H9 (cell line): Measurements from ENCODE around the gene ACTN3. TPM values are rescaled to one million over a fixed set of nuclear protein-coding genes. Genes with fewer than 3 reads are reported as not detected.
"Not testable (repeated sequence)": the region's sequence is repeated elsewhere in the genome, so short reads cannot be mapped to it uniquely, and the experiment has no call there.

Experiments
- DNase-seq: peaks from one replicate; pipeline ENCODE4 v3.0.0-alpha.2; 2017
- H2AFZ ChIP-seq: one replicate; pipeline ENCODE4 v1.6.1; 2013; ENCODE audit warnings: mild to moderate bottlenecking, low read length, control low read depth, moderate library complexity
- H2AK5ac ChIP-seq: 2 replicates; pipeline ENCODE4 v1.6.1; 2013; ENCODE audit warnings: low read length, control low read depth, mixed read lengths; ENCODE audit not compliant: insufficient read length
- H2BK120ac ChIP-seq: one replicate; pipeline ENCODE4 v1.6.1; 2013; ENCODE audit warnings: low read depth, mild to moderate bottlenecking, low read length, control low read depth, inconsistent platforms; ENCODE audit not compliant: poor library complexity, severe bottlenecking
- H2BK12ac ChIP-seq: 2 replicates; pipeline ENCODE4 v1.6.1; 2013; ENCODE audit warnings: low read length, control low read depth, mixed read lengths, low read depth; ENCODE audit not compliant: insufficient read length
- H2BK15ac ChIP-seq: 2 replicates; pipeline ENCODE4 v1.6.1; 2013; ENCODE audit warnings: low read depth, low read length, control low read depth
- H2BK20ac ChIP-seq: one replicate; pipeline ENCODE4 v1.6.1; 2013; ENCODE audit warnings: low read depth, mild to moderate bottlenecking, low read length, control low read depth, inconsistent platforms; ENCODE audit not compliant: poor library complexity, severe bottlenecking
- H2BK5ac ChIP-seq: 2 replicates; pipeline ENCODE4 v1.6.1; 2013; ENCODE audit warnings: low read length, control low read depth, mixed read lengths; ENCODE audit not compliant: insufficient read length
- H3K14ac ChIP-seq: 2 replicates; pipeline ENCODE4 v1.6.1; 2013; ENCODE audit warnings: low read length, control low read depth; ENCODE audit not compliant: insufficient read depth
- H3K18ac ChIP-seq: 2 replicates; pipeline ENCODE4 v1.6.1; 2013; ENCODE audit warnings: low read depth, mild to moderate bottlenecking, mixed read lengths, low read length, control low read depth; ENCODE audit not compliant: insufficient read length
- H3K23ac ChIP-seq: 2 replicates; pipeline ENCODE4 v1.6.1; 2013; ENCODE audit warnings: low read length, control low read depth, mixed read lengths, low read depth; ENCODE audit not compliant: insufficient read length
- H3K23me2 ChIP-seq: 2 replicates; pipeline ENCODE4 v1.6.1; 2013; ENCODE audit warnings: low read depth, mild to moderate bottlenecking, mixed read lengths, low read length, control low read depth; ENCODE audit not compliant: insufficient read length, poor library complexity, severe bottlenecking
- H3K27ac ChIP-seq: 2 replicates; pipeline ENCODE4 v1.5.1; 2013; ENCODE audit warnings: low read length, control low read depth, mixed read lengths, low read depth; ENCODE audit not compliant: insufficient read length
- H3K27me3 ChIP-seq: 2 replicates; pipeline ENCODE4 v1.6.1; 2013; ENCODE audit warnings: low read length, control low read depth, inconsistent platforms; ENCODE audit not compliant: insufficient read depth
- H3K4ac ChIP-seq: 2 replicates; pipeline ENCODE4 v1.6.1; 2013; ENCODE audit warnings: low read depth, mild to moderate bottlenecking, control low read depth, inconsistent platforms, low read length, moderate library complexity
- H3K4me1 ChIP-seq: 2 replicates; pipeline ENCODE4 v1.6.1; 2013; ENCODE audit warnings: low read length, control low read depth, inconsistent platforms; ENCODE audit not compliant: insufficient read depth
- H3K4me2 ChIP-seq: 2 replicates; pipeline ENCODE4 v1.6.1; 2013; ENCODE audit warnings: low read length, control low read depth, mixed read lengths; ENCODE audit not compliant: insufficient read length, insufficient read depth
- H3K56ac ChIP-seq: 2 replicates; pipeline ENCODE4 v1.6.1; 2013; ENCODE audit warnings: low read depth, mild to moderate bottlenecking, mixed read lengths, low read length, control low read depth; ENCODE audit not compliant: insufficient read length
- H3K79me1 ChIP-seq: 2 replicates; pipeline ENCODE4 v1.6.1; 2013; ENCODE audit warnings: low read depth, mild to moderate bottlenecking, moderate library complexity, low read length, control low read depth, inconsistent platforms; ENCODE audit not compliant: insufficient read depth, poor library complexity, severe bottlenecking
- H3K79me2 ChIP-seq: 2 replicates; pipeline ENCODE4 v1.6.1; 2013; ENCODE audit warnings: low read length, control low read depth, inconsistent platforms; ENCODE audit not compliant: insufficient read depth
- H3K9ac ChIP-seq: 2 replicates; pipeline ENCODE4 v1.6.1; 2013; ENCODE audit warnings: low read length, control low read depth, mixed read lengths; ENCODE audit not compliant: insufficient read length; ENCODE audit errors: extremely low read depth
- H3K9me3 ChIP-seq: one replicate; pipeline ENCODE4 v1.6.1; 2013; ENCODE audit warnings: low read depth, low read length, inconsistent platforms; ENCODE audit not compliant: control insufficient read depth
- H3T11ph ChIP-seq: one replicate; pipeline ENCODE4 v1.6.1; 2013; ENCODE audit warnings: mild to moderate bottlenecking, low read length, control low read depth, inconsistent platforms
- H4K20me1 ChIP-seq: one replicate; pipeline ENCODE4 v1.6.1; 2013; ENCODE audit not compliant: control insufficient read depth, insufficient read length, insufficient read depth
- H4K5ac ChIP-seq: 2 replicates; pipeline ENCODE4 v1.6.1; 2013; ENCODE audit warnings: low read depth, mild to moderate bottlenecking, mixed read lengths, low read length, control low read depth; ENCODE audit not compliant: insufficient read length
- H4K8ac ChIP-seq: replicated peaks from 2 replicates; pipeline ENCODE4 v1.6.1; 2013; ENCODE audit warnings: low read length, control low read depth, mixed read lengths, low read depth; ENCODE audit not compliant: insufficient read length
- H4K91ac ChIP-seq: 2 replicates; pipeline ENCODE4 v1.6.1; 2013; ENCODE audit warnings: low read depth, mild to moderate bottlenecking, moderate library complexity, mixed read lengths, low read length, control low read depth; ENCODE audit not compliant: insufficient read length
- H3K27ac Mint-ChIP-seq, 3 experiments: 2 replicates in 2 of 3; 3 replicates in 1 of 3; pipeline ENCODE4 v1.8.0; 2020 to 2021; ENCODE audit warnings: mixed read lengths in 3 of 3, mild to moderate bottlenecking in 1 of 3, moderate library complexity in 1 of 3
- H3K27me3 Mint-ChIP-seq: 2 replicates; pipeline ENCODE4 v1.8.0; 2021; ENCODE audit warnings: low read depth, mild to moderate bottlenecking, moderate library complexity, mixed read lengths
- H3K36me3 Mint-ChIP-seq, 3 experiments: 2 replicates in 2 of 3; 3 replicates in 1 of 3; pipeline ENCODE4 v1.8.0; 2020 to 2021; ENCODE audit warnings: low read depth in 3 of 3, mixed read lengths in 3 of 3; ENCODE audit not compliant: insufficient read depth in 1 of 3
- H3K4me1 Mint-ChIP-seq, 2 experiments: 2 replicates each; pipeline ENCODE4 v1.8.0; 2020; ENCODE audit warnings: mixed read lengths in 2 of 2
- H3K4me3 Mint-ChIP-seq, 2 experiments: 2 replicates in 1 of 2; 3 replicates in 1 of 2; pipeline ENCODE4 v1.8.0; 2020 to 2021; ENCODE audit warnings: mild to moderate bottlenecking in 2 of 2, mixed read lengths in 2 of 2, moderate library complexity in 1 of 2
- H3K9me3 Mint-ChIP-seq, 2 experiments: 2 replicates in 1 of 2; 3 replicates in 1 of 2; pipeline ENCODE4 v1.8.0; 2020; ENCODE audit warnings: mild to moderate bottlenecking in 2 of 2, mixed read lengths in 2 of 2, moderate library complexity in 1 of 2
- WGBS: extraction: QIAGEN DNeasy Blood & Tissue Kit; methylation state at CpG from one replicate; pipeline ENCODE4 v1.1.7; 2013; ENCODE audit warnings: missing lambda C conversion rate, low lambda C conversion rate, mixed read lengths; ENCODE audit not compliant: insufficient read length; ENCODE audit errors: extremely low coverage; 5-methylcytosine and 5-hydroxymethylcytosine counted together
- total RNA-seq: library from RNA; stranded (reverse); gene quantifications from 2 replicates; pipeline ENCODE4 v1.2.1, GENCODE V29; 2021

The ACTN3 gene
- total RNA-seq, 1 experiment from 2014 or later: 45.7 TPM

DNA sequence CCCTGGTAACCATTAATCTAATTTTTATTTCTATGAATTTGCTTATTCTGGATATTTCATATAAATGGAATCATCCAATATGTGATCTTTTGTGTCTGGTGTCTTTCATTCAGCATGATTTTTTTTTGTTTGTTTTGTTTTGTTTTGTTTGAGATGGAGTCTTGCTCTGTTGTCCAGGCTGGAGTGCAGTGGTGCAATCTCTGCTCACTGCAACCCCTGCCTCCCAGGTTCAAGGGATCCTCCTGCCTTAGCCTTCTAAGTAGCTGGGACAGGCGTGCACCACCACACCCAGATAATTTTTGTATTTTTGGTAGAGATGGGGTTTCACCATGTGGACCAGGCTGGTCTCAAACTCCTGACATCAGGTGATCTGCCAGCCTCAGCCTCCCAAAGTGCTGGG lies 38.7 kb downstream of the ACTN3 start:
- H3K27ac Mint-ChIP-seq, H3K9ac ChIP-seq, H4K5ac ChIP-seq, H2BK20ac ChIP-seq, H3K4ac ChIP-seq, H3K4me1 ChIP-seq, H3K4me3 Mint-ChIP-seq, H2BK12ac ChIP-seq, H3K14ac ChIP-seq, H2BK120ac ChIP-seq, H3K27me3 ChIP-seq, H4K91ac ChIP-seq, H3K79me2 ChIP-seq, DNase-seq, H4K20me1 ChIP-seq, H3K4me2 ChIP-seq, H3K27ac ChIP-seq, H2BK5ac ChIP-seq, H2BK15ac ChIP-seq, H2AK5ac ChIP-seq, H3K79me1 ChIP-seq, H3K23me2 ChIP-seq, H3K9me3 ChIP-seq, H3T11ph ChIP-seq, H4K8ac ChIP-seq, H3K18ac ChIP-seq, H3K56ac ChIP-seq, H3K4me1 Mint-ChIP-seq, H3K23ac ChIP-seq, H2AFZ ChIP-seq, H3K27me3 Mint-ChIP-seq: not testable (repeated sequence)
- no CpG with 5 or more reads among the region's 1 CpG for WGBS
- H3K9me3 Mint-ChIP-seq: peaks cover 41 to 43% of the 10 kb centered on the region in 2 experiments
- peaks cover 4 to 21% (median 20%) of the 10 kb centered on the region in 3 experiments; a peak in 6 of 7 replicates for H3K36me3 Mint-ChIP-seq
